Liver (tissue), 3 donors: Measurements from ENCODE around the gene SYT17.

Source experiments
- ATF3 ChIP-seq: IDR thresholded peaks from 2 replicates; pipeline ENCODE4 v1.6.1; 2016; ENCODE audit warnings: antibody characterized with exemption
- CTCF ChIP-seq: fragments of 150-350 bp; IDR thresholded peaks from 2 replicates; pipeline ENCODE4 v1.5.1; 2017; ENCODE audit warnings: improper control_type of control experiment, low read depth, low read length; ENCODE audit not compliant: missing input control
- EGR1 ChIP-seq, 2 donors: IDR thresholded peaks; 2 replicates each; pipeline ENCODE4 v1.6.1; 2016 to 2018; ENCODE audit warnings: antibody characterized with exemption in 2 of 2, low read depth in 2 of 2
- GABPA ChIP-seq, 2 donors: IDR thresholded peaks in 1 of 2; conservative IDR thresholded peaks in 1 of 2; 2 replicates each; pipeline ENCODE4 v1.6.1; 2016; ENCODE audit warnings: antibody characterized with exemption in 2 of 2, mild to moderate bottlenecking in 1 of 2, moderate library complexity in 1 of 2
- JUND ChIP-seq, 2 donors: IDR thresholded peaks; 2 replicates each; pipeline ENCODE4 v1.6.1; 2016; ENCODE audit warnings: antibody characterized with exemption in 2 of 2
- SP1 ChIP-seq: IDR thresholded peaks from 2 replicates; pipeline ENCODE4 v1.6.1; 2018; ENCODE audit warnings: antibody characterized with exemption, mild to moderate bottlenecking
- YY1 ChIP-seq: IDR thresholded peaks from 2 replicates; pipeline ENCODE4 v1.6.1; 2016; ENCODE audit warnings: antibody characterized with exemption, mild to moderate bottlenecking
- TF ChIP-seq, protein P1 (sequence below): IDR thresholded peaks from 2 replicates; pipeline ENCODE4 v1.6.1; 2016; ENCODE audit warnings: antibody characterized with exemption
- TF ChIP-seq, protein P2 (sequence below): IDR thresholded peaks from 2 replicates; pipeline ENCODE4 v1.6.1; 2016; ENCODE audit warnings: antibody characterized with exemption, mild to moderate bottlenecking
- donor health status: healthy.
- donor health status: healthy.

- TF ChIP-seq CTCF: no peak
- TF ChIP-seq, protein P1, sequence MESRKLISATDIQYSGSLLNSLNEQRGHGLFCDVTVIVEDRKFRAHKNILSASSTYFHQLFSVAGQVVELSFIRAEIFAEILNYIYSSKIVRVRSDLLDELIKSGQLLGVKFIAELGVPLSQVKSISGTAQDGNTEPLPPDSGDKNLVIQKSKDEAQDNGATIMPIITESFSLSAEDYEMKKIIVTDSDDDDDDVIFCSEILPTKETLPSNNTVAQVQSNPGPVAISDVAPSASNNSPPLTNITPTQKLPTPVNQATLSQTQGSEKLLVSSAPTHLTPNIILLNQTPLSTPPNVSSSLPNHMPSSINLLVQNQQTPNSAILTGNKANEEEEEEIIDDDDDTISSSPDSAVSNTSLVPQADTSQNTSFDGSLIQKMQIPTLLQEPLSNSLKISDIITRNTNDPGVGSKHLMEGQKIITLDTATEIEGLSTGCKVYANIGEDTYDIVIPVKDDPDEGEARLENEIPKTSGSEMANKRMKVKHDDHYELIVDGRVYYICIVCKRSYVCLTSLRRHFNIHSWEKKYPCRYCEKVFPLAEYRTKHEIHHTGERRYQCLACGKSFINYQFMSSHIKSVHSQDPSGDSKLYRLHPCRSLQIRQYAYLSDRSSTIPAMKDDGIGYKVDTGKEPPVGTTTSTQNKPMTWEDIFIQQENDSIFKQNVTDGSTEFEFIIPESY: no peak
- TF ChIP-seq, protein P2, sequence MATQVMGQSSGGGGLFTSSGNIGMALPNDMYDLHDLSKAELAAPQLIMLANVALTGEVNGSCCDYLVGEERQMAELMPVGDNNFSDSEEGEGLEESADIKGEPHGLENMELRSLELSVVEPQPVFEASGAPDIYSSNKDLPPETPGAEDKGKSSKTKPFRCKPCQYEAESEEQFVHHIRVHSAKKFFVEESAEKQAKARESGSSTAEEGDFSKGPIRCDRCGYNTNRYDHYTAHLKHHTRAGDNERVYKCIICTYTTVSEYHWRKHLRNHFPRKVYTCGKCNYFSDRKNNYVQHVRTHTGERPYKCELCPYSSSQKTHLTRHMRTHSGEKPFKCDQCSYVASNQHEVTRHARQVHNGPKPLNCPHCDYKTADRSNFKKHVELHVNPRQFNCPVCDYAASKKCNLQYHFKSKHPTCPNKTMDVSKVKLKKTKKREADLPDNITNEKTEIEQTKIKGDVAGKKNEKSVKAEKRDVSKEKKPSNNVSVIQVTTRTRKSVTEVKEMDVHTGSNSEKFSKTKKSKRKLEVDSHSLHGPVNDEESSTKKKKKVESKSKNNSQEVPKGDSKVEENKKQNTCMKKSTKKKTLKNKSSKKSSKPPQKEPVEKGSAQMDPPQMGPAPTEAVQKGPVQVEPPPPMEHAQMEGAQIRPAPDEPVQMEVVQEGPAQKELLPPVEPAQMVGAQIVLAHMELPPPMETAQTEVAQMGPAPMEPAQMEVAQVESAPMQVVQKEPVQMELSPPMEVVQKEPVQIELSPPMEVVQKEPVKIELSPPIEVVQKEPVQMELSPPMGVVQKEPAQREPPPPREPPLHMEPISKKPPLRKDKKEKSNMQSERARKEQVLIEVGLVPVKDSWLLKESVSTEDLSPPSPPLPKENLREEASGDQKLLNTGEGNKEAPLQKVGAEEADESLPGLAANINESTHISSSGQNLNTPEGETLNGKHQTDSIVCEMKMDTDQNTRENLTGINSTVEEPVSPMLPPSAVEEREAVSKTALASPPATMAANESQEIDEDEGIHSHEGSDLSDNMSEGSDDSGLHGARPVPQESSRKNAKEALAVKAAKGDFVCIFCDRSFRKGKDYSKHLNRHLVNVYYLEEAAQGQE: no peak
- TF ChIP-seq GABPA (IDR thresholded peaks at IDR 0.05 in 1 of 2, conservative IDR thresholded peaks at IDR 0.05 in 1 of 2): no peak
- TF ChIP-seq ATF3: no peak
- no peak for TF ChIP-seq JUND (IDR thresholded peaks at IDR 0.05)
- TF ChIP-seq SP1: no peak
- no peak for TF ChIP-seq EGR1 (IDR thresholded peaks at IDR 0.05; ENCODE audit: low read depth in 2 of 2)
- TF ChIP-seq YY1: no peak
Measured at GRCh38 chr16:19132898-19133297, 35.1 kb upstream of the SYT17 start.
